Kidney (tissue), 14 donors: ENCODE data around the gene ZNF318. TPM values are rescaled to one million over a fixed set of nuclear protein-coding genes. Genes with fewer than 3 reads are reported as not detected.
"Not testable (repeated sequence)": the region's sequence is repeated elsewhere in the genome, so short reads cannot be mapped to it uniquely, and the experiment has no call there.

ENCODE experiments used
- DNase-seq, 5 donors: peaks; one replicate each; pipeline ENCODE4 v3.0.0-alpha.2; 2013 to 2020
- FAIRE-seq: peaks from 2 replicates; lab custom pipeline; 2012; peaks lifted over from hg19 to GRCh38; lab: Jason Lieb, UNC
- H3K27ac ChIP-seq, 2 donors: one replicate each; pipeline ENCODE4 v1.7.0; 2013; ENCODE audit warnings: low read depth in 2 of 2, low read length in 2 of 2, inconsistent platforms in 1 of 2
- H3K27me3 ChIP-seq: one replicate; pipeline ENCODE4 v1.7.1; 2013; ENCODE audit warnings: low read length, inconsistent platforms; ENCODE audit not compliant: control insufficient read depth, insufficient read depth
- H3K36me3 ChIP-seq, 3 donors: one replicate each; pipeline versions ENCODE4 v1.7.0 to v1.7.1; 2013; ENCODE audit warnings: low read length in 3 of 3, control low read depth in 1 of 3, inconsistent platforms in 1 of 3; ENCODE audit not compliant: insufficient read depth in 3 of 3, control insufficient read depth in 2 of 3
- H3K4me1 ChIP-seq, 3 donors: one replicate each; pipeline versions ENCODE4 v1.7.0 to v1.7.1; 2013; ENCODE audit warnings: low read length in 3 of 3, inconsistent platforms in 1 of 3, low read depth in 1 of 3; ENCODE audit not compliant: control insufficient read depth in 2 of 3, insufficient read depth in 2 of 3
- H3K4me3 ChIP-seq, 3 donors: one replicate each; pipeline versions ENCODE4 v1.7.0 to v1.8.1; 2013; ENCODE audit warnings: low read length in 3 of 3, control low read depth in 1 of 3, inconsistent platforms in 1 of 3
- H3K9ac ChIP-seq, 3 donors: one replicate each; pipeline versions ENCODE4 v1.7.0 to v1.7.1; 2013; ENCODE audit warnings: low read length in 3 of 3, control low read depth in 1 of 3, inconsistent platforms in 1 of 3
- H3K9me3 ChIP-seq, 3 donors: one replicate each; pipeline versions ENCODE4 v1.7.0 to v1.7.1; 2013; ENCODE audit warnings: low read length in 3 of 3, control low read depth in 1 of 3, inconsistent platforms in 1 of 3; ENCODE audit not compliant: control insufficient read depth in 2 of 3, insufficient read depth in 1 of 3
- CTCF ChIP-seq: IDR thresholded peaks from 3 replicates; pipeline ENCODE4 v1.5.1; 2012; ENCODE audit warnings: mild to moderate bottlenecking, moderate library complexity, borderline replicate concordance; ENCODE audit not compliant: insufficient read depth; ENCODE audit errors: extremely low read depth
- intact Hi-C: fragments of 100-400 bp; cut with DNase I; formaldehyde crosslinking; loops from one replicate; pipeline ENCODE4 v1.11.1; 2022
- polyA plus RNA-seq: library from polyadenylated mRNA; stranded (reverse); fragments of 350-450 nt; fragmentation: Illumina TruSeq; extraction: RNeasy Lipid Tissue Mini Kit (QIAGEN cat#74804); gene quantifications from one replicate; pipeline ENCODE4 v1.2.3, GENCODE V29; 2014; ENCODE audit warnings: low read depth, low replicate concordance; ENCODE audit not compliant: insufficient read depth
- total RNA-seq: library from RNA; stranded (reverse); fragmentation: NEBNext Ultra II Directional; extraction: Animal tissue kit (Norgen Biotek cat#: 25700); gene quantifications from one replicate; pipeline ENCODE4 v1.2.1, GENCODE V29; 2021
- donor health status: control.
- donor health status: control.
- donor health status: control.
- donor health status: control.
- donor health status: control.
- donor health status: DM: yes; HTN: yes; CAD: no.
- donor health status: Normal renal cell carcinoma (clear cell type).

The ZNF318 gene
- total and polyA plus RNA-seq, 2 donors from 2014 or later = 5.5 to 13.9 TPM

DNA sequence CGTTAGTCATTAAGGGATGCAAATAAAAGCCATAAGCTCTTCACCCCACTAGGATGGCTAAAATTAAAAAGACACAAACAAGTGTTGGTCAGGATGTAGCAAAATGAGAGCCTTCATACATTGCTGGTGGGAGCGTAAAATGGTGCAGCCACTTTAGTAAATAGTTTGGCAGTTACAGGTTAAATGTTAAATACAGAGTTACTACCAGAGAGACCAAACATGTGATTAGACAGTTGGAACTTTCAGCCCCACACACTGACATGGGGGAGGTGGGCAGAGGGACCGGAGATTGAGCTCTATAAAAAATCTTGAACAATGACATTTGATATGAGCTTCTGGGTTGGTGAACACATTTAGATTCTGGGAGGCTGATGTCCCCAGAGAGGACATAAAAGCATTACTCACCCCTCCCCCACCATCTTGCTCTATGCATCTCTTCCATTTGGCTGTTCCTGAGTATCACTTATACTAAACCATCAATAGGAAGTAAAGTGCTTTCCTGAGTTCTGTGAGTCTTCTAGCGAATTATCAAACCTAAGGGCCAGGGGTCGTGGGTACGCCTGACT, 20.4 kb upstream of the ZNF318 start:
- Histone ChIP-seq H3K36me3 (no peaks in the 10 kb centered on the region), H3K4me3 (no peak overlapping the region), H3K27me3 (no peaks in the 10 kb centered on the region), H3K9me3 (no peaks in the 10 kb centered on the region), H3K27ac (no peak overlapping the region), H3K4me1 (peaks cover 0 to 2% (median 0%) of the 10 kb centered on the region in 3 donors), H3K9ac (no peak overlapping the region)
- no peak for TF ChIP-seq CTCF
- FAIRE-seq (no peak), DNase-seq (peak in 3 of 5 donors; percentile 30 to 53 (median 49))
- intact Hi-C loops = no loop called here

DNA sequence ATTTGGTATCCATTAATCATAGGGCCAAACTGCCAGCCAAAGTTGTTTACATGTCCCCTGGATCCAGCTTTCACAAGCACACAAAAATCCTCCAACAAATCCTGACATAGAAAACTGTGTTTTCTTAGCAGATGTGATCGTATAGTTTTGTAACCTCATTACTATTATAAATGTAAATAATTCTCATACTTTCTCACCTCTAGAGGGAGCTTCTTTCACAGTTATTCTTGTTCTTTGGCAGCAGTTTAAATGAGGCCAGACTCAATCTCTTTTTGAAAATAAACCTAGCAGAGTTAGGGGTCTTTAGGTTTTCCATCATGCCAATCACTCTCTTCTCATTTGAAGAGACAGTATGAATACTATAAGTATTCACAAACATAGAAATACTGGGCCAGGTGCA, 17.0 kb upstream of the ZNF318 start:
- peak; percentile 25 for TF ChIP-seq CTCF
- DNase-seq = no peak
- no peak overlapping the region for H3K9ac ChIP-seq
- peaks cover 0 to 2% (median 0%) of the 10 kb centered on the region in 3 donors for H3K4me1 ChIP-seq
- H3K36me3 ChIP-seq = no peaks in the 10 kb centered on the region
- no peak overlapping the region for H3K4me3 ChIP-seq
- FAIRE-seq = peak; percentile 23
- no peak overlapping the region for H3K27ac ChIP-seq
- intact Hi-C loops = no loop called here
- H3K9me3 ChIP-seq = no peaks in the 10 kb centered on the region
- H3K27me3 ChIP-seq = no peaks in the 10 kb centered on the region

DNA sequence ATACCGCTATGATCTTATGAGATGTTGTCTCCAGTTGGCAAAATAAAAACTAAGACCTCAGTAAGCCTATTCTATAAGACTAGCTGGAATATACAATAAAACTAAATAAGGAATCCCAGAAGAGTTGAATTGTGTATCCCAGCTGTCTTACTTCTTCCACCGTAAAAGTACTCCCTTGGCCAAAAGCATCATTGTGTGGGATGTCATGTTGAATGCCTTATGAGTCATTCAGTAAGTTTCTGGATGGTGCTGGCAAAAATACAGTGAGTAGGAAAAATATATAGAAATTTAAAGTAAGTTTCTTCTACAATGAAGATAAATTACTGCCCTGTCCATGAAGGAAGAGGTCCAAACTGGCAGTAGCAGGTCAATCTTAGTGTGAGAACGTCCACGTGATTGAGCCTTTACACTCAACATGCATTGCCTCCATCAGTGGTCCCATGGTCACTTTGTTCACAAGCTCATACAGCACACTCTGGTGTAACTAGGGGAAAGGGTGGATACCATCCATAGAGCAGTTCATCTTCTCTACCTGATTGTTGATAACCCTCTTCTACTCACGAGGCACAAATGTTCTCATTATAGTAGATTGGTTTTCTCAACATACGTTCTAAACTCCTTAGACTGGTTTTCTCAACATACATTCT, 13.7 kb upstream of the ZNF318 start:
- no peak for TF ChIP-seq CTCF
- FAIRE-seq = no peak
- intact Hi-C loops = no loop called here
- Histone ChIP-seq H3K4me1 (no peaks in the 10 kb centered on the region), H3K27me3 (no peaks in the 10 kb centered on the region), H3K27ac (no peak overlapping the region), H3K9me3 (no peaks in the 10 kb centered on the region), H3K4me3 (no peak overlapping the region), H3K36me3 (no peaks in the 10 kb centered on the region), H3K9ac (no peak overlapping the region)
- DNase-seq = no peak

GRCh38 chr6:43380858-43381257, 11.4 kb upstream of the ZNF318 start:
- intact Hi-C loops = not testable (repeated sequence)

More at GRCh38 chr6:43380858-43381257, 11.4 kb upstream of the ZNF318 start:
- H3K27ac ChIP-seq, H3K27me3 ChIP-seq, H3K9ac ChIP-seq, FAIRE-seq, H3K36me3 ChIP-seq, H3K4me1 ChIP-seq, H3K9me3 ChIP-seq, DNase-seq, H3K4me3 ChIP-seq: not testable (repeated sequence)
